CD4-positive, alpha-beta memory T cell (primary cell): ENCODE data around the gene ZXDC. TPM values are rescaled to one million over a fixed set of nuclear protein-coding genes. Genes with fewer than 3 reads are reported as not detected.

Source experiments
- CTCF ChIA-PET: fragments of 350-600 bp; sonication (Branson Sonifier 250); formaldehyde crosslinking; loops from one replicate; lab custom pipeline; 2021; ENCODE audit warnings: inconsistent platforms; ENCODE audit not compliant: partially characterized antibody; lab: Charles Lee
- POLR2A ChIA-PET: fragments of 350-600 bp; sonication (Branson Sonifier 250); formaldehyde crosslinking; loops from one replicate; lab custom pipeline; 2021; ENCODE audit not compliant: partially characterized antibody; lab: Charles Lee
- DNase-seq, 5 donors: peaks; one replicate each; pipeline versions ENCODE4 v3.0.0 to v3.0.0-alpha.2; 2020 to 2022; ENCODE audit warnings: mixed read lengths in 1 of 5
- H3K27ac ChIP-seq: one replicate; pipeline ENCODE4 v1.7.0; 2013; ENCODE audit warnings: low read depth, low read length
- H3K27me3 ChIP-seq: 2 replicates; pipeline ENCODE4 v1.7.0; 2013; ENCODE audit warnings: mild to moderate bottlenecking, low read length, moderate library complexity; ENCODE audit not compliant: insufficient read depth
- H3K36me3 ChIP-seq: 2 replicates; pipeline ENCODE4 v1.7.0; 2013; ENCODE audit warnings: mild to moderate bottlenecking, low read length, moderate library complexity; ENCODE audit not compliant: insufficient read depth
- H3K4me1 ChIP-seq: 2 replicates; pipeline ENCODE4 v1.7.0; 2013; ENCODE audit warnings: mild to moderate bottlenecking, low read length, moderate library complexity; ENCODE audit not compliant: insufficient read depth
- H3K4me3 ChIP-seq, 2 donors: one replicate each; pipeline ENCODE4 v1.7.0; 2013; ENCODE audit warnings: low read length in 2 of 2, mild to moderate bottlenecking in 1 of 2
- H3K9me3 ChIP-seq, 2 donors: one replicate each; pipeline ENCODE4 v1.7.0; 2013; ENCODE audit warnings: low read length in 2 of 2, control low read depth in 1 of 2; ENCODE audit not compliant: control insufficient read depth in 1 of 2
- H3K27ac Mint-ChIP-seq, 7 donors: one replicate each; pipeline ENCODE4 v1.8.0; 2020 to 2021; ENCODE audit warnings: mixed read lengths in 7 of 7, mild to moderate bottlenecking in 6 of 7, inconsistent platforms in 3 of 7, moderate library complexity in 3 of 7
- H3K27me3 Mint-ChIP-seq, 2 donors: one replicate each; pipeline ENCODE4 v1.8.0; 2020 to 2021; ENCODE audit warnings: mixed read lengths in 2 of 2
- H3K36me3 Mint-ChIP-seq, 2 donors: one replicate each; pipeline ENCODE4 v1.8.0; 2020 to 2021; ENCODE audit warnings: mixed read lengths in 2 of 2, inconsistent platforms in 1 of 2, mild to moderate bottlenecking in 1 of 2
- H3K4me1 Mint-ChIP-seq, 4 donors: one replicate each; pipeline ENCODE4 v1.8.0; 2020 to 2021; ENCODE audit warnings: mixed read lengths in 4 of 4, mild to moderate bottlenecking in 1 of 4
- H3K4me3 Mint-ChIP-seq, 8 donors: one replicate each; pipeline ENCODE4 v1.8.0; 2020 to 2021; ENCODE audit warnings: mixed read lengths in 8 of 8, mild to moderate bottlenecking in 7 of 8, moderate library complexity in 6 of 8, inconsistent platforms in 3 of 8
- H3K9me3 Mint-ChIP-seq, 8 donors: one replicate each; pipeline ENCODE4 v1.8.0; 2020 to 2021; ENCODE audit warnings: mixed read lengths in 8 of 8, mild to moderate bottlenecking in 5 of 8, inconsistent platforms in 3 of 8, moderate library complexity in 1 of 8
- intact Hi-C: fragments of 100-400 bp; cut with micrococcal nuclease; formaldehyde crosslinking; loops from one replicate; pipeline ENCODE4 v1.15.1; 2023
- polyA plus RNA-seq, 2 donors: library from polyadenylated mRNA; unstranded; fragments of 300-500 nt; fragmentation: Illumina TruSeq; gene quantifications; one replicate each; pipeline ENCODE4 v1.2.3, GENCODE V29; 2021
- total RNA-seq, 2 experiments: library from RNA; stranded (reverse); gene quantifications; one replicate each; pipeline ENCODE4 v1.2.3, GENCODE V29; 2021

ZXDC gene
- total and polyA plus RNA-seq, 4 experiments from 2014 or later: 10.3 to 66.3 (median 42.9) TPM

- no peak overlapping the region for H3K4me3 Mint-ChIP-seq
- no peaks in the 10 kb centered on the region for H3K27me3 Mint-ChIP-seq
- no peaks in the 10 kb centered on the region for H3K27me3 ChIP-seq
- intact Hi-C loops: no loop called here
- H3K9me3 Mint-ChIP-seq: peaks cover 4 to 18% (median 10%) of the 10 kb centered on the region in 8 donors
- ChIA-PET CTCF (no interaction called here), POLR2A (no interaction called here)
- no peaks in the 10 kb centered on the region for H3K36me3 ChIP-seq
- no peak overlapping the region for H3K27ac Mint-ChIP-seq
- H3K4me3 ChIP-seq: no peak overlapping the region
- peaks cover 13 to 21% of the 10 kb centered on the region in 2 donors for H3K36me3 Mint-ChIP-seq
- H3K9me3 ChIP-seq: no peaks in the 10 kb centered on the region
- H3K4me1 ChIP-seq: no peaks in the 10 kb centered on the region
- no peak for DNase-seq
- no peak overlapping the region for H3K27ac ChIP-seq
- peaks cover 0 to 2% (median 0%) of the 10 kb centered on the region in 4 donors for H3K4me1 Mint-ChIP-seq
Measured at GRCh38 chr3:126423191-126424038, 52.3 kb downstream of the ZXDC start.

DNA sequence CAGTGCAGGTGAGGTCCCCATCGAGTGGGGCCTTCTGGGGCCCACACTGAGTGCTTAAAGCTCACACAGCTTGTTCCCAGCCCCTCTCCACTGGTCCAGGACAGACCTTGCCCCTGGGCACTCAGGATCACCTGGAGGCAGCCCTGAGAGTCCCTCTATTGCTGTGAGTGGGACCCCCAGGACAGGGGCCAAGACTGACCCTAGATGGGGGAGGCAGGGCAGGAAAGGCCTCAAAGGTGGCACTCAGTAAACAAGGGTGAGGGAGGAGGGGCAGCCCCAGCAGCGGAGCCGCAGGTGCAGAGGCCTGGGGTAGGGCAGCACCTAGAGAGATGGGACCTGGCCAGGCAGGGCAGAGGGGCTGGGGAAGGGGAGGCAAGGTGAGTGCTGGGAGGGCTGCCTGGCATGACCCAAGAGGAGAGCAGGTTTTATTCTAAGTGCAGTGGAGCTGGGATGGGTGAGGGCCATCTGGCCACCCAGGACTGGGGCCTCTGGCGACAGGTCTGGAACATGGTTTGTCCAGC is 53.1 kb downstream of the ZXDC start:
- CTCF ChIA-PET: no interaction called here
- H3K9me3 Mint-ChIP-seq: peaks cover 4 to 16% (median 10%) of the 10 kb centered on the region in 8 donors
- H3K27ac Mint-ChIP-seq: no peak overlapping the region
- no peaks in the 10 kb centered on the region for H3K9me3 ChIP-seq
- H3K4me3 Mint-ChIP-seq: no peak overlapping the region
- no peak overlapping the region for H3K4me3 ChIP-seq
- H3K4me1 Mint-ChIP-seq: peaks cover 0 to 2% (median 0%) of the 10 kb centered on the region in 4 donors
- POLR2A ChIA-PET: no interaction called here
- no peak for DNase-seq
- no peaks in the 10 kb centered on the region for H3K4me1 ChIP-seq
- intact Hi-C loops: no loop called here
- no peaks in the 10 kb centered on the region for H3K36me3 ChIP-seq
- no peaks in the 10 kb centered on the region for H3K27me3 ChIP-seq
- H3K36me3 Mint-ChIP-seq: peaks cover 12 to 19% of the 10 kb centered on the region in 2 donors
- H3K27me3 Mint-ChIP-seq: no peaks in the 10 kb centered on the region
- no peak overlapping the region for H3K27ac ChIP-seq

GRCh38 chr3:126422121-126422520 is 53.6 kb downstream of the ZXDC start:
- H3K9me3 Mint-ChIP-seq: peaks cover 2 to 14% (median 10%) of the 10 kb centered on the region in 8 donors
- DNase-seq: no peak
- intact Hi-C loops: no loop called here

DNA sequence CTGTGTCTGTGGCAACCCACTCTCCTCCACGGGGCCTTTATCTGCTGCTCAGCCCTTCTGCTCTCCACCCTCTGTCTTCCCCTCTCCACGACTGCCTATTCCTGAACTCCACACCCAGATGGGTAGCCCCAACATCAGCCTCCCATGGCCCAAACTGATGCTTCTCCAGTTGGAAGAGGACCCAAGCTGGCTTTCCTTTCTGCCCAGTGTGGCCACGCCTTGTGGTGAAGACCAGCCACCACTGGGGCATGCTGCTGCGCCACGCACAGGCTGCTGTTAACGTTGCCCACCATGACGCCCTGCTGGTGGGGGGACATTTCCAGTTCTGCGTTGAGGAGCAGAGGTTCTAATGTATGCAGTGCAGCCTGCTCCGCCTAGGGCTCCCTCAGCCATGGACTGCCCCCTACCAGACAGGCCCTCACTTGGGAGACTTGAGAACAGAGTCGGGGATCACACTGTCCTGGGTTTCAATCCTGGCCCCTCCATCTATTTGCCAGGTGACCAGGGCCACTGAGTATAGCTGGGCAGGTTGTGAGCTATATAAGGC is 54.0 kb downstream of the ZXDC start:
- DNase-seq: no peak
- Histone ChIP-seq H3K36me3 (no peaks in the 10 kb centered on the region), H3K27ac (no peak overlapping the region), H3K9me3 (no peaks in the 10 kb centered on the region), H3K27me3 (no peaks in the 10 kb centered on the region), H3K4me3 (no peak overlapping the region), H3K4me1 (no peaks in the 10 kb centered on the region)
- Mint-ChIP-seq H3K36me3 (peaks cover 8 to 12% of the 10 kb centered on the region in 2 donors), H3K4me3 (no peak overlapping the region), H3K27ac (no peak overlapping the region), H3K9me3 (peaks cover 2 to 10% (median 8%) of the 10 kb centered on the region in 8 donors), H3K27me3 (peaks cover 0 to 5% of the 10 kb centered on the region in 2 donors), H3K4me1 (peaks cover 0 to 2% (median 0%) of the 10 kb centered on the region in 4 donors)
- intact Hi-C loops: no loop called here
- POLR2A ChIA-PET: no interaction called here
- CTCF ChIA-PET: no interaction called here

More at GRCh38 chr3:126422121-126422520, 53.6 kb downstream of the ZXDC start:
- Mint-ChIP-seq H3K4me3 (no peak overlapping the region), H3K27ac (no peak overlapping the region), H3K36me3 (peaks cover 8 to 17% of the 10 kb centered on the region in 2 donors), H3K27me3 (peaks cover 0 to under 1% of the 10 kb centered on the region in 2 donors), H3K4me1 (peaks cover 0 to 2% (median 0%) of the 10 kb centered on the region in 4 donors)
- no peaks in the 10 kb centered on the region for H3K4me1 ChIP-seq
- H3K9me3 ChIP-seq: no peaks in the 10 kb centered on the region
- ChIA-PET CTCF (no interaction called here), POLR2A (no interaction called here)
- no peaks in the 10 kb centered on the region for H3K27me3 ChIP-seq
- H3K27ac ChIP-seq: no peak overlapping the region
- no peak overlapping the region for H3K4me3 ChIP-seq
- no peaks in the 10 kb centered on the region for H3K36me3 ChIP-seq

- H3K4me3 ChIP-seq: no peak overlapping the region
- H3K36me3 Mint-ChIP-seq: peaks cover 2 to 4% of the 10 kb centered on the region in 2 donors
- H3K27me3 Mint-ChIP-seq: peaks cover 2 to 11% of the 10 kb centered on the region in 2 donors
- H3K4me1 Mint-ChIP-seq: peaks cover 0 to 2% (median 0%) of the 10 kb centered on the region in 4 donors
- peaks cover 0 to 2% (median 0%) of the 10 kb centered on the region in 8 donors for H3K9me3 Mint-ChIP-seq
- H3K27me3 ChIP-seq: no peaks in the 10 kb centered on the region
- POLR2A ChIA-PET: no interaction called here
- no peak for DNase-seq
- H3K4me3 Mint-ChIP-seq: no peak overlapping the region
- intact Hi-C loops: no loop called here
- H3K36me3 ChIP-seq: no peaks in the 10 kb centered on the region
- H3K9me3 ChIP-seq: no peaks in the 10 kb centered on the region
- no peaks in the 10 kb centered on the region for H3K4me1 ChIP-seq
- no peak overlapping the region for H3K27ac ChIP-seq
- CTCF ChIA-PET: no interaction called here
- H3K27ac Mint-ChIP-seq: peak overlapping the region in 3 of 7 donors; percentile 35 to 48 (median 37)
Measured at GRCh38 chr3:126419886-126420786, 55.6 kb downstream of the ZXDC start.

DNA sequence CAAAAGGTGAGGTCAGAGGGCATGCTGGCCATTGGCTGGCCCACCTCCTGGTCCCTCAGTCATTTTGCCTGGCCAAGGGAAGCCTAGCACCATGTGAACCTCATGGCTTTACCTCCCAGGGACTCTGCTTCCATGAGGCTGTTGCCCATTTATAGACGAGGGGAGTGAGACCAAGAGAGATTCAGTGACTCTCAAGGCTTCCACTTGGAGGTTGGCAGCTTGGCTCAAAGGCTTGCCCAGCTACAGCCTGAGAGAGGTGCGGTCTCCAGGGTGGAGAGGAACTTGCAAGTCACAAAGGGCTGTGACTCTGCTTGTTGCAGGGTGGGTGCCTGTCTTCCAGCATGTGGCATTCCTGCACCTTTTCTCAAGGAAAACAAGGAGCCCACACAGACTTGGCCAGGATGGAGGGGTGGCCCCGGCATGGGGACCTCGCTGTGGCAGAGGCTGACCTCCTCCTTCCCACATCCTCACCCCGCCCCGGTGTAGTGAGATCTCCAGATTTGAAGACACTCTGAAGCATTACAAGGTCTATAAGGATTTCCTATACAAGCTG is 56.5 kb downstream of the ZXDC start:
- no peaks in the 10 kb centered on the region for H3K4me1 ChIP-seq
- Mint-ChIP-seq H3K4me1 (peaks cover 0 to 2% (median 0%) of the 10 kb centered on the region in 4 donors), H3K36me3 (no peaks in the 10 kb centered on the region), H3K9me3 (no peaks in the 10 kb centered on the region), H3K27me3 (peaks cover 8 to 17% of the 10 kb centered on the region in 2 donors), H3K4me3 (no peak overlapping the region), H3K27ac (no peak overlapping the region)
- intact Hi-C loops: no loop called here
- no peak overlapping the region for H3K4me3 ChIP-seq
- H3K9me3 ChIP-seq: no peaks in the 10 kb centered on the region
- ChIA-PET POLR2A (no interaction called here), CTCF (no interaction called here)
- H3K27me3 ChIP-seq: no peaks in the 10 kb centered on the region
- H3K36me3 ChIP-seq: no peaks in the 10 kb centered on the region
- H3K27ac ChIP-seq: no peak overlapping the region
- DNase-seq: no peak
